ENCODE results near the gene VGLL4. TPM values are rescaled to one million over a fixed set of nuclear protein-coding genes. Genes with fewer than 3 reads are reported as not detected.

VGLL4 gene
- total and polyA plus RNA-seq, 2 donors (not counting 1 experiment from before 2014, with no cell fraction given), result 25.8 to 29.0 TPM

DNA sequence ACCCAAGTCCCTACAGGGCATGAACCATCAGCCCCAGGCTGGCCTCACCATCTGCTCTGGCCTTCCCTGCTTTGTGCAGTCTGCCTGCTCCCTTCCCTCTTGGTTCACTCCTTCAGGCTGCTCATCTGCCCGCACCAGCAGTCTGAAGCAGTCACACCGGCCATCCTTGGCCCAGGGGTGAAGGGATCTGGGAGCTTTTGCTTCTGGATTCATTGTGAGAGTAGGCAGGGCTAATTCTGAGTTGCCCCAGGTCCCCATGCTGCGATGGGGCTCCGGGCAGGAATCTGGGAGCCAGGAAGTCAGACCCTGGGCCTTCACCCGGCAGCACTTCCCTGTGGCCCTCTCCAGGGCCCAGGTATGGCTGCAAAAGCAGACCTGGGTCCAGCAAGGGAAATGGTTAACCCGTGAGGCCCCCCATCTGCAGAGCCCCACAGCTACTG is 99.7 kb downstream of the VGLL4 start:
- Histone ChIP-seq H3K9ac (ENCODE audit: low read length) (no peak overlapping the region), H3K27me3 (replicated peaks in 1 of 4; ENCODE audit: control extremely low read depth in 1 of 4, control insufficient read depth in 3 of 4, insufficient read depth in 4 of 4, low read length in 3 of 4) (no peaks in the 10 kb centered on the region), H3K4me3 (ENCODE audit: control extremely low read depth in 1 of 5, extremely low read depth in 1 of 5, insufficient read depth in 1 of 5, low read depth in 2 of 5, low read length in 4 of 5) (no peak overlapping the region), H3K4me1 (ENCODE audit: control insufficient read depth in 2 of 2, insufficient read depth in 2 of 2, low read length in 2 of 2) (no peaks in the 10 kb centered on the region), H3K36me3 (replicated peaks in 1 of 2; ENCODE audit: control extremely low read depth in 1 of 2, control insufficient read depth in 1 of 2, extremely low read depth in 1 of 2, insufficient read depth in 2 of 2, low read length in 1 of 2) (no peaks in the 10 kb centered on the region), H3K4me2 (replicated peaks; ENCODE audit: low read depth, low read length, poor library complexity, severe bottlenecking) (no peak overlapping the region), H3K27ac (ENCODE audit: low read length in 2 of 2) (no peak overlapping the region), H2AFZ (ENCODE audit: insufficient read depth, low read depth, low read length, poor library complexity, severe bottlenecking) (no peak overlapping the region), H3K79me2 (ENCODE audit: control insufficient read depth, insufficient read depth, low read length) (no peaks in the 10 kb centered on the region), H4K20me1 (ENCODE audit: control insufficient read depth, insufficient read depth, low read length, poor library complexity, severe bottlenecking) (no peaks in the 10 kb centered on the region), H3K9me3 (ENCODE audit: control extremely low read depth in 1 of 3, control insufficient read depth in 2 of 3, insufficient read depth in 1 of 3, low read length in 2 of 3) (peaks cover 0 to 12% (median 0%) of the 10 kb centered on the region in 3 donors)
- H3K27ac Mint-ChIP-seq, result no peak overlapping the region
- H3K27me3 Mint-ChIP-seq, result no peaks in the 10 kb centered on the region
- no peak for DNase-seq
- no peak overlapping the region for H3K4me3 Mint-ChIP-seq
- peaks cover 4% of the 10 kb centered on the region for H3K4me1 Mint-ChIP-seq
- H3K9me3 Mint-ChIP-seq (ENCODE audit: insufficient read depth), result no peaks in the 10 kb centered on the region
- POLR2A ChIA-PET, result no interaction called here
- WGBS (ENCODE audit: insufficient coverage), result 93% methylated on average over 5 of the region's 6 CpGs
- CTCF ChIA-PET, result no interaction called here
- TF ChIP-seq, protein P1, sequence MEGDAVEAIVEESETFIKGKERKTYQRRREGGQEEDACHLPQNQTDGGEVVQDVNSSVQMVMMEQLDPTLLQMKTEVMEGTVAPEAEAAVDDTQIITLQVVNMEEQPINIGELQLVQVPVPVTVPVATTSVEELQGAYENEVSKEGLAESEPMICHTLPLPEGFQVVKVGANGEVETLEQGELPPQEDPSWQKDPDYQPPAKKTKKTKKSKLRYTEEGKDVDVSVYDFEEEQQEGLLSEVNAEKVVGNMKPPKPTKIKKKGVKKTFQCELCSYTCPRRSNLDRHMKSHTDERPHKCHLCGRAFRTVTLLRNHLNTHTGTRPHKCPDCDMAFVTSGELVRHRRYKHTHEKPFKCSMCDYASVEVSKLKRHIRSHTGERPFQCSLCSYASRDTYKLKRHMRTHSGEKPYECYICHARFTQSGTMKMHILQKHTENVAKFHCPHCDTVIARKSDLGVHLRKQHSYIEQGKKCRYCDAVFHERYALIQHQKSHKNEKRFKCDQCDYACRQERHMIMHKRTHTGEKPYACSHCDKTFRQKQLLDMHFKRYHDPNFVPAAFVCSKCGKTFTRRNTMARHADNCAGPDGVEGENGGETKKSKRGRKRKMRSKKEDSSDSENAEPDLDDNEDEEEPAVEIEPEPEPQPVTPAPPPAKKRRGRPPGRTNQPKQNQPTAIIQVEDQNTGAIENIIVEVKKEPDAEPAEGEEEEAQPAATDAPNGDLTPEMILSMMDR (IDR thresholded peaks at IDR 0.05), result no peak
- no peak for TF ChIP-seq EZH2 (IDR thresholded peaks at IDR 0.05; ENCODE audit: borderline replicate concordance, insufficient read depth, low read depth, low read length, poor library complexity, severe bottlenecking)
- ATAC-seq (ENCODE audit: low read depth), result no peak
- intact Hi-C loops (cut with micrococcal nuclease), result no loop called here

DNA sequence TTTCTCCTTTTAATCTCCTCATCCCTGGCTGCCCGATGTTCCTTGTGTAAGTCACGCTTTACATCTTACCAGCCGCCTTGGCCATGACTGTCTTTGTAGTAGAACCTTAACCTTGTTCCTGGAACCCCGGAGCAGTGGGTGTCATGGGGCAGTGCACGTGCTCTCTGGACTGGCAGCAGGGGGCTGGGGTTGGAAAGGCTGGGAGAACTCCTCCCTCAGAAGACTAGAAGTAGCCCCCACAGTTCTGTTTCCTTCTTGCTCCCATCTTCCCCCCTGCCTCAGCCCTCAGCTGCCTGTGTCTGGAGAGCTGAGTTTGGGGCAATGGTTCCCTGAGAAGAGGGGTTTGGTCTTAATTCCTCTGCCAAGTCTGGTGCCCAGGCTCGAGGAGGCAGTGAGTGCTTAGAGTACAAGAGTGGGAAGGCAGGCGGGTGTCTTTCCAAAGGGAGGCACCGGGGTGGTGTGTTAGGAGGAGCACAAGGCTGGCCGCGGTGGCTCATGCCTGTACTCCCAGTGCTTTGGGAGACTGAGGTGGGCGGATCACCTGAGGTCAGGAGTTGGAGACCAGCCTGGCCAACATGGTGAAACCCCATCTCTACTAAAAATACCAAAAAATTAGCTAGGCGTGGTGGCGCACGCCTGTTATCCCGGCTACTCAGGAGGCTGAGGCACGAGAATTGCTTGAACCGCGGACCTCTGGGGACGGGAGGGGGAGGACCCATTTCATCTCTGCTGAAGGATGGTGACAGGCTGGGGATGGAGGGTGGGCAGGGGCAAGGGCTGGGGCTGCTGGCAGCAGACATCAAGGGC is 100.4 kb downstream of the VGLL4 start:
- WGBS (ENCODE audit: insufficient coverage), result 93% methylated on average over 12 of the region's 19 CpGs
- Histone ChIP-seq H3K4me1 (ENCODE audit: control insufficient read depth in 2 of 2, insufficient read depth in 2 of 2, low read length in 2 of 2) (no peaks in the 10 kb centered on the region), H3K36me3 (replicated peaks in 1 of 2; ENCODE audit: control extremely low read depth in 1 of 2, control insufficient read depth in 1 of 2, extremely low read depth in 1 of 2, insufficient read depth in 2 of 2, low read length in 1 of 2) (no peaks in the 10 kb centered on the region), H4K20me1 (ENCODE audit: control insufficient read depth, insufficient read depth, low read length, poor library complexity, severe bottlenecking) (no peaks in the 10 kb centered on the region), H3K4me3 (ENCODE audit: control extremely low read depth in 1 of 5, extremely low read depth in 1 of 5, insufficient read depth in 1 of 5, low read depth in 2 of 5, low read length in 4 of 5) (no peak overlapping the region), H3K9ac (ENCODE audit: low read length) (no peak overlapping the region), H3K27ac (ENCODE audit: low read length in 2 of 2) (no peak overlapping the region), H3K27me3 (replicated peaks in 1 of 4; ENCODE audit: control extremely low read depth in 1 of 4, control insufficient read depth in 3 of 4, insufficient read depth in 4 of 4, low read length in 3 of 4) (no peaks in the 10 kb centered on the region), H3K79me2 (ENCODE audit: control insufficient read depth, insufficient read depth, low read length) (no peaks in the 10 kb centered on the region), H2AFZ (ENCODE audit: insufficient read depth, low read depth, low read length, poor library complexity, severe bottlenecking) (no peak overlapping the region), H3K9me3 (ENCODE audit: control extremely low read depth in 1 of 3, control insufficient read depth in 2 of 3, insufficient read depth in 1 of 3, low read length in 2 of 3) (peaks cover 0 to 12% (median 0%) of the 10 kb centered on the region in 3 donors), H3K4me2 (replicated peaks; ENCODE audit: low read depth, low read length, poor library complexity, severe bottlenecking) (no peak overlapping the region)
- POLR2A ChIA-PET, result no interaction called here
- no peak for TF ChIP-seq EZH2 (IDR thresholded peaks at IDR 0.05; ENCODE audit: borderline replicate concordance, insufficient read depth, low read depth, low read length, poor library complexity, severe bottlenecking)
- TF ChIP-seq, protein P1 (IDR thresholded peaks at IDR 0.05), result no peak
- intact Hi-C loops (cut with micrococcal nuclease), result no loop called here
- Mint-ChIP-seq H3K4me1 (no peaks in the 10 kb centered on the region), H3K4me3 (no peak overlapping the region), H3K9me3 (ENCODE audit: insufficient read depth) (no peaks in the 10 kb centered on the region), H3K27ac (no peak overlapping the region), H3K27me3 (no peaks in the 10 kb centered on the region)
- ATAC-seq (ENCODE audit: low read depth) (no peak), DNase-seq (no peak)
- CTCF ChIA-PET, result no interaction called here

All from B cell (primary cell).